ENCODE measurements around the gene TSPO2. TPM values are rescaled to one million over a fixed set of nuclear protein-coding genes. Genes with fewer than 3 reads are reported as not detected.
A peak's percentile ranks its signal among the peaks of the same experiment; 100 is the strongest.

TSPO2 gene
- total RNA-seq, 1 experiment from 2014 or later: not detected

DNA sequence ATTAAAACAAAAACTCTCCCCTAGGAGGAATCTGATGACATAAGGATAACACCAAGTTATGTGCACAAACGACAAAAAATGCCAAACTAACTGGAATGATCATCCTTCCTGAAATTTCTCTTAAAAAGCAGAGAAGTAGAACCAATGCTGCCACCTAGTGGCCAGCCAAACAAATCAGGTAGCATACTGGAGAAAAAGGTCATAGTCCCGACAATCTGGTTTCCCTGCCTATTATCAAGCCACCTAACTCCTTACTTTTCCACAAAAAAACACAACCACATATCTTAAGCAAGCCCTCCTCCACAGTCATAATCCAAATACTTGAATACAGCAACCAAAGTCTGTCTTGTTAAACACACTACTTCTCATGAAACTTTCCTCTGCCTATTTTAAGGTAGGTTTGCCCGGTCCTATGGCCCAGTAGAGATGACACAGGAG, 24.6 kb downstream of the TSPO2 start:
- Histone ChIP-seq H3K4me2 (ENCODE audit: low read length) (no peak overlapping the region), H3K9me3 (ENCODE audit: control insufficient read depth in 1 of 2, insufficient read depth in 1 of 2, low read depth in 1 of 2, low read length in 2 of 2) (no peaks in the 10 kb centered on the region), H3K9ac (ENCODE audit: low read length) (no peak overlapping the region), H3K4me1 (ENCODE audit: control insufficient read depth in 1 of 2, insufficient read depth in 2 of 2, low read length in 2 of 2) (peaks cover 0 to 6% of the 10 kb centered on the region in 2 experiments; a peak in 1 of 4 replicates), H3K9me2 (ENCODE audit: insufficient read depth) (no peaks in the 10 kb centered on the region), H3K27me3 (ENCODE audit: insufficient read depth, low read length) (no peaks in the 10 kb centered on the region), H2AFZ (ENCODE audit: low read depth, low read length, poor library complexity, severe bottlenecking) (no peak overlapping the region), H3K79me2 (ENCODE audit: insufficient read depth, low read length) (peaks cover 12% of the 10 kb centered on the region), H3K36me3 (ENCODE audit: control insufficient read depth in 1 of 2, insufficient read depth in 2 of 2, low read length in 2 of 2) (peaks cover 0 to 10% of the 10 kb centered on the region in 2 experiments; a peak in 2 of 4 replicates), H3K27ac (ENCODE audit: low read depth, low read length) (no peak overlapping the region), H3K4me3 (replicated peaks in 1 of 2; ENCODE audit: low read depth in 1 of 2, low read length in 2 of 2) (no peak overlapping the region), H4K20me1 (ENCODE audit: insufficient read depth) (no peaks in the 10 kb centered on the region)
- DNase-seq (ENCODE audit: low read depth, low spot score): peak; percentile 70
- TF ChIP-seq, protein P1, sequence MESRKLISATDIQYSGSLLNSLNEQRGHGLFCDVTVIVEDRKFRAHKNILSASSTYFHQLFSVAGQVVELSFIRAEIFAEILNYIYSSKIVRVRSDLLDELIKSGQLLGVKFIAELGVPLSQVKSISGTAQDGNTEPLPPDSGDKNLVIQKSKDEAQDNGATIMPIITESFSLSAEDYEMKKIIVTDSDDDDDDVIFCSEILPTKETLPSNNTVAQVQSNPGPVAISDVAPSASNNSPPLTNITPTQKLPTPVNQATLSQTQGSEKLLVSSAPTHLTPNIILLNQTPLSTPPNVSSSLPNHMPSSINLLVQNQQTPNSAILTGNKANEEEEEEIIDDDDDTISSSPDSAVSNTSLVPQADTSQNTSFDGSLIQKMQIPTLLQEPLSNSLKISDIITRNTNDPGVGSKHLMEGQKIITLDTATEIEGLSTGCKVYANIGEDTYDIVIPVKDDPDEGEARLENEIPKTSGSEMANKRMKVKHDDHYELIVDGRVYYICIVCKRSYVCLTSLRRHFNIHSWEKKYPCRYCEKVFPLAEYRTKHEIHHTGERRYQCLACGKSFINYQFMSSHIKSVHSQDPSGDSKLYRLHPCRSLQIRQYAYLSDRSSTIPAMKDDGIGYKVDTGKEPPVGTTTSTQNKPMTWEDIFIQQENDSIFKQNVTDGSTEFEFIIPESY (IDR thresholded peaks at IDR 0.05; ENCODE audit: extremely low read depth, insufficient replicate concordance, low read length): no peak
- TF ChIP-seq CBX3 (IDR thresholded peaks at IDR 0.05; ENCODE audit: low read depth) (no peak), SIN3A (IDR thresholded peaks at IDR 0.05; ENCODE audit: low read depth) (no peak), CEBPB (IDR thresholded peaks at IDR 0.05; ENCODE audit: low read depth) (no peak), POLR2A (IDR thresholded peaks at IDR 0.05; ENCODE audit: borderline replicate concordance, extremely low read depth, insufficient read depth, insufficient read length) (no peak), ZFX (IDR thresholded peaks at IDR 0.05) (no peak), EZH2 (IDR thresholded peaks at IDR 0.05) (no peak), RAD21 (IDR thresholded peaks at IDR 0.05; ENCODE audit: low read depth) (peak; percentile 72), YY1 (IDR thresholded peaks at IDR 0.05; ENCODE audit: extremely low read depth, insufficient replicate concordance, low read depth, low read length) (no peak)
- TF ChIP-seq, protein P2, sequence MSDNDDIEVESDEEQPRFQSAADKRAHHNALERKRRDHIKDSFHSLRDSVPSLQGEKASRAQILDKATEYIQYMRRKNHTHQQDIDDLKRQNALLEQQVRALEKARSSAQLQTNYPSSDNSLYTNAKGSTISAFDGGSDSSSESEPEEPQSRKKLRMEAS (IDR thresholded peaks at IDR 0.05): no peak
- TF ChIP-seq, protein P3, sequence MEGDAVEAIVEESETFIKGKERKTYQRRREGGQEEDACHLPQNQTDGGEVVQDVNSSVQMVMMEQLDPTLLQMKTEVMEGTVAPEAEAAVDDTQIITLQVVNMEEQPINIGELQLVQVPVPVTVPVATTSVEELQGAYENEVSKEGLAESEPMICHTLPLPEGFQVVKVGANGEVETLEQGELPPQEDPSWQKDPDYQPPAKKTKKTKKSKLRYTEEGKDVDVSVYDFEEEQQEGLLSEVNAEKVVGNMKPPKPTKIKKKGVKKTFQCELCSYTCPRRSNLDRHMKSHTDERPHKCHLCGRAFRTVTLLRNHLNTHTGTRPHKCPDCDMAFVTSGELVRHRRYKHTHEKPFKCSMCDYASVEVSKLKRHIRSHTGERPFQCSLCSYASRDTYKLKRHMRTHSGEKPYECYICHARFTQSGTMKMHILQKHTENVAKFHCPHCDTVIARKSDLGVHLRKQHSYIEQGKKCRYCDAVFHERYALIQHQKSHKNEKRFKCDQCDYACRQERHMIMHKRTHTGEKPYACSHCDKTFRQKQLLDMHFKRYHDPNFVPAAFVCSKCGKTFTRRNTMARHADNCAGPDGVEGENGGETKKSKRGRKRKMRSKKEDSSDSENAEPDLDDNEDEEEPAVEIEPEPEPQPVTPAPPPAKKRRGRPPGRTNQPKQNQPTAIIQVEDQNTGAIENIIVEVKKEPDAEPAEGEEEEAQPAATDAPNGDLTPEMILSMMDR (IDR thresholded peaks at IDR 0.05 in 2 of 3, conservative IDR thresholded peaks at IDR 0.05 in 1 of 3; ENCODE audit: borderline replicate concordance in 1 of 3, insufficient read depth in 1 of 3, low read depth in 2 of 3, low read length in 2 of 3): peak; percentile 65 to 87 (median 74); a peak in 5 of 6 replicates
- BruUV-seq (replicated peaks): no TSS peak
- RAD21 ChIA-PET (ENCODE audit: low non-redundant PET in 1 of 2, low total read pairs in 2 of 2, uncharacterized antibody in 2 of 2, unreplicated experiment in 2 of 2): no interaction called here
- POLR2A ChIA-PET: no interaction called here
- intact Hi-C loops (cut with micrococcal nuclease): loop anchor here (1.0 to 5.0 kb wide), 3 partner anchors 61 to 1720 kb away; no protein-coding TSS in a partner anchor
- CTCF ChIA-PET: no interaction called here
- ATAC-seq: no peak
